HepG2 (cell line): ENCODE data around the gene DCPS. TPM values are rescaled to one million over a fixed set of nuclear protein-coding genes. Genes with fewer than 3 reads are reported as not detected.

Experiments
- ATAC-seq: fragments of 200-7000 bp; cut with Tn5 transposase; 3 replicates; pipeline ENCODE4 v1.9.1; 2020; ENCODE audit warnings: mild to moderate bottlenecking, moderate library complexity
- BruUV-seq: library from RNA; stranded (reverse); fragments of 400-500 nt; replicated peaks from 2 replicates; lab custom pipeline; 2021; lab: Mats Ljungman, UMichigan
- CTCF ChIA-PET: fragments of 300-600 bp; formaldehyde crosslinking; extraction: SDS; loops from one replicate; lab custom pipeline; 2021; ENCODE audit warnings: low total read pairs, inconsistent platforms, low intra/inter-chr PET ratio; lab: Yijun Ruan, JAX
- POLR2A ChIA-PET: fragments of 350-600 bp; sonication (Branson Sonifier 250); formaldehyde crosslinking; loops from one replicate; lab custom pipeline; 2020; ENCODE audit warnings: antibody characterized with exemption, inconsistent platforms; lab: Yijun Ruan, JAX
- DNase-seq: peaks from one replicate; pipeline ENCODE4 v3.0.0-alpha.2; 2015; ENCODE audit warnings: low spot score
- FAIRE-seq: peaks from 3 replicates; lab custom pipeline; 2011; peaks lifted over from hg19 to GRCh38; lab: Jason Lieb, UNC
- H2AFZ ChIP-seq: one replicate; pipeline ENCODE4 v1.6.1; 2011; ENCODE audit warnings: low read length, inconsistent platforms
- H3K27ac ChIP-seq: fragments of 300-600 bp; 3 replicates; pipeline ENCODE4 v1.8.0; 2011; ENCODE audit warnings: mixed run types, mild to moderate bottlenecking, mixed read lengths, low read length, inconsistent platforms; ENCODE audit not compliant: insufficient read depth; ENCODE audit errors: extremely low read length
- H3K27me3 ChIP-seq, 2 experiments: fragments of 200-600 bp in 1 of 2; 2 replicates in 1 of 2; 3 replicates in 1 of 2; pipeline versions ENCODE4 v1.6.0 to v1.8.0; 2011; ENCODE audit warnings: low read length in 2 of 2, mild to moderate bottlenecking in 2 of 2, moderate library complexity in 2 of 2, inconsistent platforms in 1 of 2; ENCODE audit not compliant: insufficient read depth in 2 of 2, control insufficient read depth in 1 of 2
- H3K36me3 ChIP-seq, 2 experiments: fragments of 200-600 bp in 1 of 2; replicated peaks in 1 of 2; 2 replicates in 1 of 2; 3 replicates in 1 of 2; pipeline versions ENCODE4 v1.5.1 to v1.8.0; 2011; ENCODE audit warnings: low read length in 2 of 2, inconsistent platforms in 1 of 2; ENCODE audit not compliant: insufficient read depth in 2 of 2, control insufficient read depth in 1 of 2
- H3K4me1 ChIP-seq: 2 replicates; pipeline ENCODE4 v1.5.1; 2012; ENCODE audit warnings: low read length, inconsistent platforms; ENCODE audit not compliant: insufficient read depth
- H3K4me2 ChIP-seq: 2 replicates; pipeline ENCODE4 v1.6.0; 2011; ENCODE audit warnings: low read depth, low read length, inconsistent platforms
- H3K4me3 ChIP-seq, 3 experiments: fragments of 200-600 bp in 1 of 3; sonication (generic), shearing (Covaris generic) in 1 of 3; replicated peaks in 1 of 3; 2 replicates each; pipeline ENCODE4 v1.5.1; 2011 to 2016; ENCODE audit warnings: low read length in 3 of 3, inconsistent platforms in 2 of 3, low read depth in 2 of 3, mild to moderate bottlenecking in 2 of 3, control low read depth in 1 of 3, mixed read lengths in 1 of 3; ENCODE audit not compliant: insufficient read depth in 1 of 3
- H3K79me2 ChIP-seq: one replicate; pipeline ENCODE4 v1.6.1; 2011; ENCODE audit warnings: low read length, inconsistent platforms; ENCODE audit not compliant: insufficient read depth
- H3K9ac ChIP-seq: 2 replicates; pipeline ENCODE4 v1.6.0; 2011; ENCODE audit warnings: mild to moderate bottlenecking, low read depth, low read length, inconsistent platforms; ENCODE audit not compliant: insufficient read depth
- H3K9me3 ChIP-seq: 2 replicates; pipeline ENCODE4 v1.5.1; 2012; ENCODE audit warnings: mild to moderate bottlenecking, low read length
- H4K20me1 ChIP-seq: 2 replicates; pipeline ENCODE4 v1.6.0; 2011; ENCODE audit warnings: inconsistent platforms, mild to moderate bottlenecking, low read length, moderate library complexity; ENCODE audit not compliant: insufficient read depth
- MXD4 ChIP-seq: IDR thresholded peaks from 2 replicates; pipeline ENCODE4 v1.6.1; 2016; ENCODE audit warnings: mild to moderate bottlenecking, missing biosample characterization, missing genetic modification reagents
- ZNF263 ChIP-seq: sonication (generic); formaldehyde crosslinking; IDR thresholded peaks from 2 replicates; pipeline ENCODE4 v1.4.0; 2020; ENCODE audit warnings: missing genetic modification reagents
- ZNF407 ChIP-seq: sonication (generic); formaldehyde crosslinking; IDR thresholded peaks from one replicate; pipeline ENCODE4 v1.5.1; 2020; ENCODE audit warnings: mild to moderate bottlenecking, missing genetic modification reagents; ENCODE audit errors: not compliant biosample characterization
- ZNF652 ChIP-seq: IDR thresholded peaks from 2 replicates; pipeline ENCODE4 v1.6.1; 2016; ENCODE audit warnings: low read depth, borderline replicate concordance
- WGBS: methylation state at CpG from one replicate; pipeline ENCODE4 v1.1.6; 2017; ENCODE audit warnings: low lambda C conversion rate; 5-methylcytosine and 5-hydroxymethylcytosine counted together
- in situ Hi-C: cut with HindIII; loops from 2 replicates; pipeline ENCODE4 v1.10.0; 2017; ENCODE audit warnings: low pct_unique_long_range_greater_than_20kb; ENCODE audit not compliant: extremely low pct_ligation_motif_present
- intact Hi-C: fragments of 100-400 bp; cut with micrococcal nuclease; formaldehyde crosslinking; loops from one replicate; pipeline ENCODE4 v1.10.0; 2022; ENCODE audit not compliant: unreplicated experiment
- polyA plus RNA-seq, 8 experiments: library from polyadenylated mRNA; depleted of rRNA in 3 of 8; stranded (reverse) in 7 of 8; unstranded in 1 of 8; fragments of >200 nt; fragmentation: Illumina TruSeq in 4 of 8; extraction: Trizol in 4 of 8; gene quantifications; 2 replicates each; pipeline versions ENCODE4 v1.2.1 to v1.2.3, GENCODE V29; 2011 to 2016; ENCODE audit warnings: low read depth in 4 of 8, missing spikeins in 1 of 8, mixed read lengths in 1 of 8; ENCODE audit not compliant: insufficient read depth in 1 of 8
- total RNA-seq, 5 experiments: library from RNA; depleted of rRNA; stranded (reverse); fragments of >200 nt; fragmentation: Illumina TruSeq; extraction: Trizol; gene quantifications; 2 replicates each; pipeline ENCODE4 v1.2.3, GENCODE V29; 2016; ENCODE audit warnings: low read depth in 1 of 5
- TF ChIP-seq, protein P1 (sequence below): sonication (generic); formaldehyde crosslinking; IDR thresholded peaks from 2 replicates; pipeline ENCODE4 v1.5.1; 2020; ENCODE audit warnings: mild to moderate bottlenecking, missing genetic modification reagents, moderate library complexity
- TF ChIP-seq, protein P2 (sequence below): sonication (generic); formaldehyde crosslinking; IDR thresholded peaks from 2 replicates; pipeline ENCODE4 v1.4.0; 2020; ENCODE audit warnings: missing genetic modification reagents, mild to moderate bottlenecking, borderline replicate concordance
- TF ChIP-seq, protein P3 (sequence below): sonication (generic); formaldehyde crosslinking; conservative IDR thresholded peaks from 2 replicates; pipeline ENCODE4 v1.4.0; 2020; ENCODE audit warnings: missing genetic modification reagents

DCPS gene
- total and polyA plus RNA-seq, 2 of the 13 experiments (the other 11 are each of a cell fraction or from before 2014, with no cell fraction given), result 21.9 to 22.5 TPM

GRCh38 chr11:126277780-126278179, 26.1 kb upstream of the DCPS start:
- Histone ChIP-seq H3K4me2 (no peak overlapping the region), H4K20me1 (no peaks in the 10 kb centered on the region), H3K27me3 (no peaks in the 10 kb centered on the region), H3K36me3 (peaks cover 27 to 30% of the 10 kb centered on the region in 2 experiments), H3K9me3 (no peaks in the 10 kb centered on the region), H3K9ac (no peak overlapping the region), H3K4me3 (no peak overlapping the region), H3K27ac (peak overlapping the region; percentile 48), H3K4me1 (peaks cover 40% of the 10 kb centered on the region), H2AFZ (no peak overlapping the region), H3K79me2 (no peaks in the 10 kb centered on the region)
- 91% methylated on average over 4 of the region's 4 CpGs for WGBS
- no TSS peak for BruUV-seq
- intact Hi-C loops, result no loop called here
- CTCF ChIA-PET, result no interaction called here
- ATAC-seq, result peak; percentile 50
- POLR2A ChIA-PET, result interaction anchor here (1.1 kb wide), 1 partner anchor 9 kb away, joined by 4 read pairs; the partner anchor contains the start of genes FOXRED1 and SRPRA
- in situ Hi-C loops, result no loop called here
- DNase-seq, result no peak
- no peak for FAIRE-seq
- TF ChIP-seq ZNF407 (CRISPR knock-in tag) (no peak), ZNF263 (CRISPR knock-in tag) (peak; percentile 97), MXD4 (CRISPR knock-in tag) (no peak), ZNF652 (CRISPR knock-in tag) (peak; percentile 94)
- TF ChIP-seq, protein P1, sequence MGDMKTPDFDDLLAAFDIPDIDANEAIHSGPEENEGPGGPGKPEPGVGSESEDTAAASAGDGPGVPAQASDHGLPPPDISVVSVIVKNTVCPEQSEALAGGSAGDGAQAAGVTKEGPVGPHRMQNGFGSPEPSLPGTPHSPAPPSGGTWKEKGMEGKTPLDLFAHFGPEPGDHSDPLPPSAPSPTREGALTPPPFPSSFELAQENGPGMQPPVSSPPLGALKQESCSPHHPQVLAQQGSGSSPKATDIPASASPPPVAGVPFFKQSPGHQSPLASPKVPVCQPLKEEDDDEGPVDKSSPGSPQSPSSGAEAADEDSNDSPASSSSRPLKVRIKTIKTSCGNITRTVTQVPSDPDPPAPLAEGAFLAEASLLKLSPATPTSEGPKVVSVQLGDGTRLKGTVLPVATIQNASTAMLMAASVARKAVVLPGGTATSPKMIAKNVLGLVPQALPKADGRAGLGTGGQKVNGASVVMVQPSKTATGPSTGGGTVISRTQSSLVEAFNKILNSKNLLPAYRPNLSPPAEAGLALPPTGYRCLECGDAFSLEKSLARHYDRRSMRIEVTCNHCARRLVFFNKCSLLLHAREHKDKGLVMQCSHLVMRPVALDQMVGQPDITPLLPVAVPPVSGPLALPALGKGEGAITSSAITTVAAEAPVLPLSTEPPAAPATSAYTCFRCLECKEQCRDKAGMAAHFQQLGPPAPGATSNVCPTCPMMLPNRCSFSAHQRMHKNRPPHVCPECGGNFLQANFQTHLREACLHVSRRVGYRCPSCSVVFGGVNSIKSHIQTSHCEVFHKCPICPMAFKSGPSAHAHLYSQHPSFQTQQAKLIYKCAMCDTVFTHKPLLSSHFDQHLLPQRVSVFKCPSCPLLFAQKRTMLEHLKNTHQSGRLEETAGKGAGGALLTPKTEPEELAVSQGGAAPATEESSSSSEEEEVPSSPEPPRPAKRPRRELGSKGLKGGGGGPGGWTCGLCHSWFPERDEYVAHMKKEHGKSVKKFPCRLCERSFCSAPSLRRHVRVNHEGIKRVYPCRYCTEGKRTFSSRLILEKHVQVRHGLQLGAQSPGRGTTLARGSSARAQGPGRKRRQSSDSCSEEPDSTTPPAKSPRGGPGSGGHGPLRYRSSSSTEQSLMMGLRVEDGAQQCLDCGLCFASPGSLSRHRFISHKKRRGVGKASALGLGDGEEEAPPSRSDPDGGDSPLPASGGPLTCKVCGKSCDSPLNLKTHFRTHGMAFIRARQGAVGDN (CRISPR knock-in tag), result peak; percentile 65
- TF ChIP-seq, protein P2, sequence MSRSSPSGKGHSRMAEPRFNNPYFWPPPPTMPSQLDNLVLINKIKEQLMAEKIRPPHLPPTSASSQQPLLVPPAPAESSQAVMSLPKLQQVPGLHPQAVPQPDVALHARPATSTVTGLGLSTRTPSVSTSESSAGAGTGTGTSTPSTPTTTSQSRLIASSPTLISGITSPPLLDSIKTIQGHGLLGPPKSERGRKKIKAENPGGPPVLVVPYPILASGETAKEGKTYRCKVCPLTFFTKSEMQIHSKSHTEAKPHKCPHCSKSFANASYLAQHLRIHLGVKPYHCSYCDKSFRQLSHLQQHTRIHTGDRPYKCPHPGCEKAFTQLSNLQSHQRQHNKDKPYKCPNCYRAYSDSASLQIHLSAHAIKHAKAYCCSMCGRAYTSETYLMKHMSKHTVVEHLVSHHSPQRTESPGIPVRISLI (CRISPR knock-in tag), result no peak
- TF ChIP-seq, protein P3, sequence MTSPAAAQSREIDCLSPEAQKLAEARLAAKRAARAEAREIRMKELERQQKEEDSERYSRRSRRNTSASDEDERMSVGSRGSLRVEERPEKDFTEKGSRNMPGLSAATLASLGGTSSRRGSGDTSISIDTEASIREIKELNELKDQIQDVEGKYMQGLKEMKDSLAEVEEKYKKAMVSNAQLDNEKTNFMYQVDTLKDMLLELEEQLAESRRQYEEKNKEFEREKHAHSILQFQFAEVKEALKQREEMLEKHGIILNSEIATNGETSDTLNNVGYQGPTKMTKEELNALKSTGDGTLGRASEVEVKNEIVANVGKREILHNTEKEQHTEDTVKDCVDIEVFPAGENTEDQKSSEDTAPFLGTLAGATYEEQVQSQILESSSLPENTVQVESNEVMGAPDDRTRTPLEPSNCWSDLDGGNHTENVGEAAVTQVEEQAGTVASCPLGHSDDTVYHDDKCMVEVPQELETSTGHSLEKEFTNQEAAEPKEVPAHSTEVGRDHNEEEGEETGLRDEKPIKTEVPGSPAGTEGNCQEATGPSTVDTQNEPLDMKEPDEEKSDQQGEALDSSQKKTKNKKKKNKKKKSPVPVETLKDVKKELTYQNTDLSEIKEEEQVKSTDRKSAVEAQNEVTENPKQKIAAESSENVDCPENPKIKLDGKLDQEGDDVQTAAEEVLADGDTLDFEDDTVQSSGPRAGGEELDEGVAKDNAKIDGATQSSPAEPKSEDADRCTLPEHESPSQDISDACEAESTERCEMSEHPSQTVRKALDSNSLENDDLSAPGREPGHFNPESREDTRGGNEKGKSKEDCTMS (CRISPR knock-in tag), result no peak
